ENCODE data around the gene FILIP1L.

The FILIP1L gene

GRCh38 chr3:100136921-100137320 lies 22.6 kb upstream of the FILIP1L start:
- Histone ChIP-seq H3K9me3 (ENCODE audit: severe bottlenecking) (no peaks in the 10 kb centered on the region), H3K27me3 (ENCODE audit: insufficient read depth, low read depth, severe bottlenecking) (no peaks in the 10 kb centered on the region), H3K4me3 (ENCODE audit: low read depth, low read length) (no peak overlapping the region), H3K27ac (no peak overlapping the region), H3K36me3 (peaks cover 2% of the 10 kb centered on the region; the same call in 1 of the 2 replicates)
- TF ChIP-seq CTCF (IDR thresholded peaks at IDR 0.05; ENCODE audit: low read depth, low read length) = no peak
- no peak for DNase-seq

GRCh38 chr3:100131241-100131640 lies 16.9 kb upstream of the FILIP1L start:
- H3K27ac ChIP-seq = no peak overlapping the region
- TF ChIP-seq CTCF (IDR thresholded peaks at IDR 0.05; ENCODE audit: low read depth, low read length) = no peak
- no peak overlapping the region for H3K4me3 ChIP-seq (ENCODE audit: low read depth, low read length)
- no peaks in the 10 kb centered on the region for H3K9me3 ChIP-seq (ENCODE audit: severe bottlenecking)
- DNase-seq = no peak
- no peaks in the 10 kb centered on the region for H3K27me3 ChIP-seq (ENCODE audit: insufficient read depth, low read depth, severe bottlenecking)
- no peaks in the 10 kb centered on the region for H3K36me3 ChIP-seq

GRCh38 chr3:100129941-100130340 lies 15.6 kb upstream of the FILIP1L start:
- no peak for TF ChIP-seq CTCF (IDR thresholded peaks at IDR 0.05; ENCODE audit: low read depth, low read length)
- no peak for DNase-seq
- Histone ChIP-seq H3K4me3 (ENCODE audit: low read depth, low read length) (no peak overlapping the region), H3K27ac (no peak overlapping the region), H3K9me3 (ENCODE audit: severe bottlenecking) (no peaks in the 10 kb centered on the region), H3K36me3 (no peaks in the 10 kb centered on the region), H3K27me3 (ENCODE audit: insufficient read depth, low read depth, severe bottlenecking) (no peaks in the 10 kb centered on the region)

- Histone ChIP-seq H3K27me3 (ENCODE audit: insufficient read depth, low read depth, severe bottlenecking) (no peaks in the 10 kb centered on the region), H3K9me3 (ENCODE audit: severe bottlenecking) (no peaks in the 10 kb centered on the region), H3K36me3 (no peaks in the 10 kb centered on the region), H3K4me3 (ENCODE audit: low read depth, low read length) (no peak overlapping the region), H3K27ac (no peak overlapping the region)
- DNase-seq = no peak
- no peak for TF ChIP-seq CTCF (IDR thresholded peaks at IDR 0.05; ENCODE audit: low read depth, low read length)
These were observed 14.3 kb upstream of the FILIP1L start for GRCh38 chr3:100128565-100128964.

- Histone ChIP-seq H3K27me3 (ENCODE audit: insufficient read depth, low read depth, severe bottlenecking) (no peaks in the 10 kb centered on the region), H3K9me3 (ENCODE audit: severe bottlenecking) (no peaks in the 10 kb centered on the region), H3K4me3 (ENCODE audit: low read depth, low read length) (no peak overlapping the region), H3K27ac (no peak overlapping the region), H3K36me3 (no peaks in the 10 kb centered on the region)
- no peak for DNase-seq
- no peak for TF ChIP-seq CTCF (IDR thresholded peaks at IDR 0.05; ENCODE audit: low read depth, low read length)
These were observed 13.5 kb upstream of the FILIP1L start for GRCh38 chr3:100127792-100128191.

- no peak for TF ChIP-seq CTCF (IDR thresholded peaks at IDR 0.05; ENCODE audit: low read depth, low read length)
- no peaks in the 10 kb centered on the region for H3K36me3 ChIP-seq
- no peaks in the 10 kb centered on the region for H3K27me3 ChIP-seq (ENCODE audit: insufficient read depth, low read depth, severe bottlenecking)
- no peak overlapping the region for H3K4me3 ChIP-seq (ENCODE audit: low read depth, low read length)
- H3K27ac ChIP-seq = no peak overlapping the region
- DNase-seq = no peak
- peaks cover 2% of the 10 kb centered on the region for H3K9me3 ChIP-seq (ENCODE audit: severe bottlenecking)
These were observed 11.0 kb upstream of the FILIP1L start for GRCh38 chr3:100125161-100125938.
